ENCODE data around the gene SLC27A3. TPM values are rescaled to one million over a fixed set of nuclear protein-coding genes. Genes with fewer than 3 reads are reported as not detected.
"Not testable (repeated sequence)": the region's sequence is repeated elsewhere in the genome, so short reads cannot be mapped to it uniquely, and the experiment has no call there.

Gene SLC27A3
- total RNA-seq, 1 donor from 2014 or later = 13.5 TPM

GRCh38 chr1:153752571-153753195 is 22.5 kb upstream of the SLC27A3 start:
- intact Hi-C loops (cut with DNase I) = loop anchor here (10.0 kb wide), 1 partner anchor 178 kb away; no protein-coding TSS in a partner anchor

GRCh38 chr1:153754266-153754665 is 20.9 kb upstream of the SLC27A3 start:
- DNase-seq (ENCODE audit: missing footprints) (no peak), ATAC-seq (no peak)
- intact Hi-C loops (cut with DNase I) = loop anchor here (10.0 kb wide), 1 partner anchor 179 kb away; no protein-coding TSS in a partner anchor

More at GRCh38 chr1:153752571-153753195, 22.5 kb upstream of the SLC27A3 start:
- DNase-seq (ENCODE audit: missing footprints) (no peak), ATAC-seq (no peak)

- intact Hi-C loops (cut with DNase I) = no loop called here
- DNase-seq (ENCODE audit: missing footprints) (no peak), ATAC-seq (no peak)
These were observed 14.8 kb upstream of the SLC27A3 start for GRCh38 chr1:153760440-153760839.

- intact Hi-C loops (cut with DNase I) = no loop called here
- ATAC-seq (peak; percentile 72), DNase-seq (ENCODE audit: missing footprints) (no peak)
These were observed 11.6 kb upstream of the SLC27A3 start for GRCh38 chr1:153763365-153764225.

GRCh38 chr1:153764310-153764709 is 10.9 kb upstream of the SLC27A3 start:
- DNase-seq (ENCODE audit: missing footprints) (no peak), ATAC-seq (no peak)
- intact Hi-C loops (cut with DNase I) = no loop called here

GRCh38 chr1:153766663-153767062 is 8.5 kb upstream of the SLC27A3 start:
- intact Hi-C loops (cut with DNase I); ATAC-seq; DNase-seq (ENCODE audit: missing footprints): not testable (repeated sequence)

GRCh38 chr1:153767519-153767918 is 7.7 kb upstream of the SLC27A3 start:
- DNase-seq (ENCODE audit: missing footprints) = no peak
- intact Hi-C loops (cut with DNase I) = no loop called here

GRCh38 chr1:153768316-153769181 is 6.7 kb upstream of the SLC27A3 start:
- intact Hi-C loops (cut with DNase I) = no loop called here
- ATAC-seq (no peak), DNase-seq (ENCODE audit: missing footprints) (no peak)

More at GRCh38 chr1:153767519-153767918, 7.7 kb upstream of the SLC27A3 start:
- ATAC-seq = no peak

GRCh38 chr1:153769221-153769620 is 6.0 kb upstream of the SLC27A3 start:
- no peak for ATAC-seq
- DNase-seq (ENCODE audit: missing footprints) = no peak
- intact Hi-C loops (cut with DNase I) = no loop called here

- ATAC-seq = no peak
- intact Hi-C loops (cut with DNase I) = loop anchor here (10.0 kb wide), 1 partner anchor 416 kb away; the partner anchor contains the start of gene S100A9
- no peak for DNase-seq (ENCODE audit: missing footprints)
These were observed 4.4 kb upstream of the SLC27A3 start for GRCh38 chr1:153770797-153771196.

GRCh38 chr1:153771261-153771660 is 3.9 kb upstream of the SLC27A3 start:
- DNase-seq (ENCODE audit: missing footprints) (no peak), ATAC-seq (no peak)
- intact Hi-C loops (cut with DNase I) = loop anchor here (10.0 kb wide), 1 partner anchor 416 kb away; the partner anchor contains the start of gene S100A9

- no peak for ATAC-seq
- intact Hi-C loops (cut with DNase I) = loop anchor here (2.0 to 10.0 kb wide), 2 partner anchors 93 to 417 kb away; partner anchors contain the start of genes NPR1 and S100A9
- DNase-seq (ENCODE audit: missing footprints) = peak; percentile 53
These were observed 3.2 kb upstream of the SLC27A3 start for GRCh38 chr1:153771841-153772593.

GRCh38 chr1:153773096-153773921 is 1.9 kb upstream of the SLC27A3 start:
- ATAC-seq (no peak), DNase-seq (ENCODE audit: missing footprints) (peak; percentile 61)
- intact Hi-C loops (cut with DNase I) = loop anchor here (2.0 to 10.0 kb wide), 2 partner anchors 95 to 419 kb away; partner anchors contain the start of genes NPR1 and S100A9

GRCh38 chr1:153774026-153774595 is 1.1 kb upstream of the SLC27A3 start:
- intact Hi-C loops (cut with DNase I) = loop anchor here (2.0 to 10.0 kb wide), 2 partner anchors 47 to 419 kb away; partner anchors contain the start of gene S100A9
- ATAC-seq = no peak
- DNase-seq (ENCODE audit: missing footprints) = no peak

GRCh38 chr1:153775458-153776327 is 486 bp downstream of the SLC27A3 start:
- ATAC-seq = peak; percentile 41
- DNase-seq (ENCODE audit: missing footprints) = peak; percentile 88
- intact Hi-C loops (cut with DNase I) = loop anchor here (2.0 to 10.0 kb wide), 2 partner anchors 49 to 421 kb away; partner anchors contain the start of gene S100A9

GRCh38 chr1:153776352-153776751 is 1.1 kb downstream of the SLC27A3 start:
- intact Hi-C loops (cut with DNase I) = loop anchor here (10.0 kb wide), 1 partner anchor 422 kb away; the partner anchor contains the start of gene S100A9
- DNase-seq (ENCODE audit: missing footprints) = peak; percentile 64
- no peak for ATAC-seq

Data from Right ventricle myocardium inferior (tissue), 1 donor.